ENCODE results near the gene SLC8A1.

SLC8A1 gene

GRCh38 chr2:40282428-40282827 is 169.5 kb downstream of the SLC8A1 start:
- H3K4me3 ChIP-seq (ENCODE audit: low read depth, low read length) = peak overlapping the region; percentile 38
- no peak for TF ChIP-seq CTCF (IDR thresholded peaks at IDR 0.05; ENCODE audit: low read depth, low read length)

DNA sequence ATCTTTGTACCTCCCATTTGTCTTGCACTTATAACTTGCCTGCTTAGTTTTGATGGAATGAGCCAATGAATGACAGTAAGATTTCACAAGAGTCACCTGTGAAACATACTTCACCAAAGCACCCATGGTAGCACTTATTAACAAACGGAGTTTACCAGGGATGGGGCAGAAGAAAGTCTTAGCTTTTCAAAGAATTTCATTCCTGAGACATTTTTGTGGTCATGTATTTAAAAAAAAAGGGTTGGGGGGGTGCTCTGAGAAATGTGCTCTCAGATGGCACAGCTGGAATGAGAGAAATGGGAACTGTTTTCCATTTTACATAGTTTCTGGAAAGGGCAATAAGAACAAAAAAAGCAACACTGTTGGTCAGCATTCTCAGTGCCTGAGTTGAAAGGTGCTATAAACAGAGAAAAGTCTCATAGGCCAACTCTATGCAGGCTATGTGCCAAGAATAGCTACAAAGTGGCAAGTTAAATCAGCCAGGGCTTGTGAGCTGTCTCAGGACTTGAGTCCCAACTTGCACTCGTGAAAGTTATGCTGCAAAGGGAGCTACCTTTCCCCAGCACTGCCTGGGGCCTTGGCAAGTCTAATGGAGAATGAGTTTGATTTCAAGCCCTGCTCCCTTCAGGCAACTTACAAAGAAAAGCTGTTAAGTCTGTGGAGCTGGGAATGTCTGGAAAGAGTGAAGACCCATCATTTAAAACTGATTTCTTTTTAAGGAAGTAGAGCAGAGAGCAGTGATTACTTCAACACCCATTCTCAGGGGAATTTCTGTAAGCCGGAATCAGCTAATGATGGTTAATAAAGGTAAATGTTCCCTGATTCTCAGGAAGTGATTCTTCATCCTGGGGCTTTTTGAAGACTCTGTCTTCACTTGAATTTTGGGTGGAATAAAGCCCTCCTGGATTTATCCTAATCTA is 170.6 kb downstream of the SLC8A1 start:
- no peak for TF ChIP-seq CTCF (IDR thresholded peaks at IDR 0.05; ENCODE audit: low read depth, low read length)
- no peak overlapping the region for H3K4me3 ChIP-seq (ENCODE audit: low read depth, low read length)

- H3K4me3 ChIP-seq (ENCODE audit: low read depth, low read length) = peak overlapping the region; percentile 34; the same call in 1 of the 2 replicates
- TF ChIP-seq CTCF (IDR thresholded peaks at IDR 0.05; ENCODE audit: low read depth, low read length) = no peak
These were observed 172.4 kb downstream of the SLC8A1 start for GRCh38 chr2:40279482-40279881.

DNA sequence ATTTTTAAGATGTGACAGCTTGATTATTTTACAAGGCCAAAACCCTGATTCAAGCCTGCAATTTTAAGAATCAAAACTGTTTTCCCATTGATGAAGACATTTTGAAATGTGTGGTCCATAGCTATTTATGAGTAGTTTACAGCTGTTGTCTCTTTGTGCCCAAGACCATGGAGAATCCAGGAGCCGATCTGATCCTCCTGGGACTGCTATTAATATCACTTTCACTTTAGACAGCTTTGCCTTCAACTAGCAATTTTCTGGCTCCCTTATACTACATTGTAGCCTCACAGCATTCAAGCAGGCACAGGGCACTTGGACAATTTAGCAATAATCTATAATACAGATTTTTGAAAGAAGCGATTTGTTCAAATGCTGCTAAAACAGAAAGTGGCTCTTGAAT is 172.9 kb downstream of the SLC8A1 start:
- TF ChIP-seq CTCF (IDR thresholded peaks at IDR 0.05; ENCODE audit: low read depth, low read length) = no peak
- H3K4me3 ChIP-seq (ENCODE audit: low read depth, low read length) = peak overlapping the region; percentile 34

DNA sequence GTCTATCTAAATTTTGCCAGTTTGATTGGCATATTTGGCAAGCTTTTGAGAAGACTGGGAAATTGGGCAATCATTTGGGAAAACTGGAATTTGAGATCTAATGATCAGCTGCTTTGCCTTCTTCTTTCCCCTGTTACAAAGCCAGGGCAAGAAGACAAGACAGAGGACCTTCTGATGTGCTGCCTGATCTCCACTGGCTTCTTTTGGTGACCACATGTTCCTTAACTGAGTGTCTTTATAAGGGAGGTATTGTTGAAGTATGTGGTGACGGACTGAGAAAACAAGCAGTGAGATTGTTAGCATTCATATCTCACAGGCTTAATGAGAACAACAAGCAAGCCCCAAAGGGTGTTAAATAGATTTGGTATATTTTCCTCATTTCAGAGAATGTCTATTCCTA is 175.8 kb downstream of the SLC8A1 start:
- no peak overlapping the region for H3K4me3 ChIP-seq (ENCODE audit: low read depth, low read length)
- TF ChIP-seq CTCF (IDR thresholded peaks at IDR 0.05; ENCODE audit: low read depth, low read length) = no peak

- H3K4me3 ChIP-seq (ENCODE audit: low read depth, low read length) = no peak overlapping the region
- no peak for TF ChIP-seq CTCF (IDR thresholded peaks at IDR 0.05; ENCODE audit: low read depth, low read length)
These were observed 177.6 kb downstream of the SLC8A1 start for GRCh38 chr2:40274270-40274669.

DNA sequence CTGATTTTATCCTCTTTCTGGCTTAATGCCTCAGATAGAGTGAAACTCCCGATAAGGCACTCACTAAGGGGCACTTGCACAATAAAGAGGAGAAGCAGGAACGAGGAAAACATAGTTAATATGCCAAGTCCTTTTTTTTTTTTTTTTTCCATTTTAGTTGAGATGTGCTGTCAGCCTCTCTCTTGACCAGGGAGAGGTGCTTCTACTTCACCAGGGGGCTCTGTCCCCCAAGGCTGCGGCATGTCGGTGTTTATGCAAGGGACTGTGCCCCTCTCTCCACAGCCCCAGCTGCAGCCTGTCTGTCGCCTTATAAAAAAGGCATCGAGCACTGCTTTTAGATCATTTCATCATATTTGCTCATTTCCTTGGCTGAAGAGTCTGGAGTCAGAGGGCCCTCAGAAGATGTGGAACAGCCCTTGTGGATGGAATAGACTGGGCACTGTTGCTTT is 178.1 kb downstream of the SLC8A1 start:
- TF ChIP-seq CTCF (IDR thresholded peaks at IDR 0.05; ENCODE audit: low read depth, low read length) = no peak
- H3K4me3 ChIP-seq (ENCODE audit: low read depth, low read length) = no peak overlapping the region
